GM18858 (cell line): Measurements from ENCODE around the gene OOSP4B.
"Not testable (repeated sequence)": the region's sequence is repeated elsewhere in the genome, so short reads cannot be mapped to it uniquely, and the experiment has no call there.

Source experiments
- ATAC-seq: cut with Tn5 transposase; IDR thresholded peaks from one replicate; pipeline ENCODE4 v1.9.1; 2021; ENCODE audit not compliant: unreplicated experiment

Gene OOSP4B

DNA sequence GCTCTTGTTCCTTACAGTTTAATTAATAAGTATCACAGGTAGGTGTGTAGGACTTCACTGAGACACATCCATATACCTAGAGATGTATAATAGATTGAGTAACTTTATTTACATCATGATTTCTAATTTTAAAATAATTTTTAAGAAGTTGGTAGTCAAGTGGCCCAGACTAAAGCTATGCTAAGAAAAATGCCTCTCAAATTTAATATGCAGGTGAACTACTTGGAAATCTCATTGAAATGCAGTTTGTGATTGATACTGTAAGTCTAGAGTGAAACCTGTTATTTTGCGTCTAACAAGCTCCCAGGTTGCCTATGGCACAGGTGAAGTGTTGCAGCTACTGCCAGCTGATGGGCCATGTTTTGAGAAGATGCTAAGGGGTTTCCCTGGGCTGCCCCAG, at the start of gene OOSP4B:
TSS of gene OOSP4B (plus strand) at position 301 of the 400 bp plus-strand sequence.
- ATAC-seq = no peak

DNA sequence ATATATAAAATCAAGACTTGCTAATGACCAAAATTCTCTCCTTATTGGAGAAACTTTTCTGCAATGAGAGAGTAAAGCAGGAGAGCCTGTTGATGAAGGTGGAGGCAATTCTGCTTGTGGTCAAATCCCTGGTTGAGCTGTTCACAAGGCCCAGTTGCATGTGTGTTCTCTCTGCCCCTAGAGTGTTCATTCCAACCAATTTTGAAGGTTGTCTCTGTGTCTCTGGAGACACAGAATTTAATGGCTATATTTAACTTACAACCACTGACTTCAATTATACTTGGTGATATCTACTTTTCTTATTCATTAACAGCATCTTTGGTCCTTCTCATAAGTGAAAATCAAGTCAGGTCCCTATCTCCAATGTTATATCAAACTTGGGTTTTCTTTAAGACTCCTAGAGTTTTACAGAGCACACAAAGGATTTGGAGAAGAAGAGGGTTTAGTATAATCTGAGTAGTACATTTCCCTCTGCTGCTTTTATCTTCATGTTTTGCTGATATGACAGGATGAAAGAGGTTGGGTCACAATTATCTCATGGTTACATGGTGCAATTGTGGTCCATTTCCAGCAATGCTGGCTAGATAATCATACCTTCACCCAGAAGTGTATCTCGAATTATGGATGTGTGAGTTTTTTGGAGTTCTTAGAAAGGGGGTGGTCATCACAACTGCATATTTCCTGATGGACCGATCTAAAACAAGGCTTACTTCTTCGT, 49.1 kb upstream of the OOSP4B start:
- no peak for ATAC-seq

DNA sequence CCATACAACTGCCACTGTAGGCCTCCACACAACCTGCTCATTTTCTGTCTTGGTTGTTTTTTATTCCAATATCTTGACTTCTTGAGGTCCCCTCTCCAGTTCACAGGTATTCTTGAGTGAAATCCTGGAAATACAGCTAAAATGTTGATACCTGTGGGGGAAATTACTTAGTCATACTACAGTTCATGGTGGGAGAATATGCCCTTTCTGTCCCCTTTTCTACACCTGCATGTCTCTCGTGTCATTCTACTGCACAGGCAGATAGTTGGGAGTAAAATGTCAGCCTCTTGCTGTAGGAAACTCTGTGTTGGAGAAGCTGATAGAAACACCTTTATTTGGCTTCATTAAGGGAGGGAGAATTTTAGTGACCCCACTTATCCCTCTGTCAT, 48.6 kb upstream of the OOSP4B start:
- no peak for ATAC-seq

DNA sequence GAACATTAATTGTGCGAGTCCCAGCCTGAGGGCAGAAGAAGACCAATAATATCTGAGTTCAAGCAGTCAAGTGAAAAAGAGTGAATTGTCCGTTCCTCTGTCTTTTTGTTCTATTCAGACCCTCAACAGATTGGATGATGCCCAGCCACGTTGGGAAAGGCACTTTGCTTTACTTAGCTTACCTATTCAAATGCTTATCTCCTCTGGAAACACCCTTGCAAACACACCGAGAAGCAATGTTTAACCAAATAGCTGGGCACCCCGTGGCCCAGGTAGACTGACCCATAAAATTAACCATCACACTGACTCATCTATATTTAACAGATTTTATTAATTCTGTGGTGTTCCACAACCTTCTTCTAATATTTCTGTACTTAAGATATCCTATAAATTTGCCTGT, 43.9 kb upstream of the OOSP4B start:
- no peak for ATAC-seq

DNA sequence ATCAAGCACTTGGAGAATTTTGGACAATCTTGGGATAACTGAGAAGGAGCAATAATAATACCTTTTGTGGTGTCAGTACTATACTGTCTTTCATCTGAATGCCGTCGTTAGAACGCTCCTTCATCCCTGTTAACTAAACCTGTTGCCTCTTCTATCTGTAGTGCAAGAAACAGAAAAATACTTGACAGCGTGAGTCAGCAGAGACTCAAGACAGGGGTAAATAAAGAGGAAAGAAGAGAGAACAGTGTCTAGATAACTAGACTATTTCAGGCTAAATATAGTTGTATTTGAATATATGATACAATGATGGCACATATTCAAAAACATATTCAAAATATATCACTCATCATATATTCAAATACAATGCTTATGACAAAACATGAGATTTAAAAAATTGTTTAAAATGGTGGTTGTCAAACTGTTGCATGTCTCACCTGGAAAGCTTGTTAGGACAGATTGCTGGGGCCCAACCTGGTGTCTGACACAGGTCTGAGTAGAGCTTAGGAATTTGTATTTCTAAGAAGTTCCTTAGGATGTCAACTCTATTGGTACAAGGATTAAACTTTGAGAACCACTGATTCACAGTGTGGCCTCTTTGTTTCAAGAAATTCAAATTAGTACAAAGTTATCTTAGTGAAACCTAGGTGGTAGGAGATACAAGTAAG, 35.7 kb upstream of the OOSP4B start:
- ATAC-seq = no peak

DNA sequence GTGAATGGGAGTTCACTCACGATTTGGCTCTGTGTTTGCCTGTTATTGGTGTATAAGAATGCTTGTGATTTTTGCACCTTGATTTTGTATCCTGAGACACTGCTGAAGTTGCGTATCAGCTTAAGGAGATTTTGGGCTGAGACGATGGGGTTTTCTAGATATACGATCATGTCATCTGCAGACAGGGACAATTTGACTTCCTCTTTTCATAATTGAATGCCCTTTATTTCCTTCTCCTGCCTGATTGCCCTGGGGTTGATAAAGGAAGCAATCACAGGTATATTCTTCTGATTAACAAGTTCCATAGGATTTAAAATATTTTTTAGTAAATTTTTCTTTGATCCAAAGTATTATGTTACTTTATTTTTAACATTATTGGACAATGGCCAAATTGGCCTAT, 34.9 kb upstream of the OOSP4B start:
- not testable (repeated sequence) for ATAC-seq

DNA sequence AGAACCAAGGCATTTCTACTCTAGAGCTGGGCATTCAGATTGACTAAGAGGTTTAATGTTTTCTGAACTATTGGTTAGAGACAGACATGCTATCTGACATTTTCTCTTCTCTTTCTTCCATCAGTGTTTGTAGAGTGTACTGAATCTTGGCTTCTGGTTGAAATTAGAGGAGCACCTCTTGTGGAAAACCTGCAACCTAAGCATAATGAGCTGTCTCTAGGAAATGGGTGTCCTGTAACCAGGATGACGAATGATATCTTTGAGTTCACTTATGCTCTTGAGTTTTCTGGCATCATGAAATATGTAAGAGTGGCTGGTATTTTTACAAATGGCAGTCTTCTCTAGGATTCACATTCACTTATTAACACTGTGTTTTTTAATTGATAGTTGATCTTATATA, 33.8 kb upstream of the OOSP4B start:
- no peak for ATAC-seq

DNA sequence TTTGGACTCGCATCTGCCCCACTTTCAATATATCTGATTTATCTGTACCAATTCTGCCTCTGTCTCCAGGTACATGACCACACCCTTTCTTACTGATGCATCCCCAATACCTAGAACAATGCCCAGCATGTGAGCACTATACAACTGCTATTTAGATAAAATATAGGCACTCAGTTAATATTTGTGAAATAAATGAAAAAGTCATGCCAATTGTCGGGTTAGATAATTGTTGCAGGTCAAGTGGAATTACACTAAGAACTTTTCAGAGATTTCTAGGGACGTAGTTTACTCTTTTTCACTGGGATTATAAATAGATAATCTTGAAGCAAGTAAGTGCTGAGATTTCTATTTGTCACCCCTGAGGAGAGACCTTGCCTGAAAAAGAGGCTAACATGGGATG, 32.6 kb upstream of the OOSP4B start:
- ATAC-seq = no peak

DNA sequence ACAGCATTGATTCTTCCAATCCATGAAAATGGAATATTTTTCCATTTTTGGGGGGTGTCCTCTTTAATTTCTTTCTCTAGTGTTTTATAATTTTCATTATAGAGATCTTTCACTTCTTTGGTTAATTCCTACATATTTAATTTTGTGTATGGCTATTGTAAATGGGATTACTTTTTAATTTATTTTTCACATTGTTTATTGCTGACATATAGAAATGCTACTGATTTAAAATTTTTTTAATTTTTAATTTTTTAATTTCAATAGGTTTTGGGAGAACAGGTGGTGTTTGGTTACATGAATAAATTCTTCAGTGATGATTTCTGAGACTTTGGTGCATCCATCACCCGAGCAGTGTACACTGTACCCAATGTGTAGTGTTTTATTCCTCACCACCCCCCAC, 26.6 kb upstream of the OOSP4B start:
- no peak for ATAC-seq

DNA sequence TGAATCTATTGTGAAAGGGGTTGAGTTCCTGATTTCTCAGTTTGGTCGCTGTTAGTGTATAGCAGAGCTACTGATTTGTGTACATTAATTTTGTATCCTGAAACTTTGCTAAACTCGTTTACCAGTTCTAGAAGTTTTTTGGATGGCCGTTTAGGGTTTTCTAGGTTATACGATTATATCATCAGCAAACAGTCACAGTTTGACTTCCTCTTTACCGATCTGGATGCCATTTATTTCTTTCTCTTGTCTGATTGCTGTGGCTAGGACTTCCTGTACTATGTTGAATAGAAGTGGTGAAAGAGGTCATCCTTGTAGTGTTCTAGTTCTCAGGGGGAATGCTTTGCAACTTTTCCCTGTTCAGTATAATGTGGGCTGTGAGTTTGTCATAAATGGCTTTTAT, 24.6 kb upstream of the OOSP4B start:
- no peak for ATAC-seq

DNA sequence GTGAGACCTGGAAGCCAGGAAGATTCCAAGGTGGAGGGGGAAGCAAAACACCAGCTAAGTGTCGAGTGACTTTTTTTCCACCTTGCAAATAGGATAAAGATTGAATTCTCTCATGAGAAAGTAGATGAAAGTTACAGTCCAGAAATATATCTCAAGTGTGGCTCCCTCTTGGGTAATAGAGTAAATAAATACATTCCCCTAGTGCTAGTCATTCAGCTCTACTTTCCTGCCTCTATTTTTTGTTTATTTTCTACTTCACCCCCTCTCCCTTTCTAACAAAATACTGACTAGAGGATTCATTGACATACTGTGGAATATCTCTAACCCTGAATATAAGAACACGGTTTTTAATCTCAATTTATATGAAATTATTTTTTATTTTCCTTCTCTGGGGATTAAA, 19.2 kb upstream of the OOSP4B start:
- ATAC-seq = no peak

DNA sequence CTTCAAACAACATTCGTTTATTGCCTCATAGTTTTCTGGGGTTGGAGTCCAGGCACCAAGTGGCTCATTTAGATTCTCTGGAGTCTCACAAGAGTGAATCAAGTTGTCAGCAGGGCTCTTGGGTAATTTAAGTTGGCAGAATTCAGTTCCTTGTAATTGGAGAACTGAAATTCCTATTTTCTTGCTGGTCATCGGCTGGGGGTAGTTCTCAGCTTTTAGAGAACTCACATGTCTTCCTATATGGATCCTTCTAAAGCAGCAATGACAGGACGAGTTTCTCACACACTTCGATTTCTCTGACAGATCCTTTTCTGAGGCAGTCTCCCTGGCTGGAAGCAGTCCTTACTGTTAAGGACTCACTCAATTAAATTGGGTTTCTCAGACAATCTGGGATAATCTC, 17.3 kb upstream of the OOSP4B start:
- ATAC-seq = no peak

DNA sequence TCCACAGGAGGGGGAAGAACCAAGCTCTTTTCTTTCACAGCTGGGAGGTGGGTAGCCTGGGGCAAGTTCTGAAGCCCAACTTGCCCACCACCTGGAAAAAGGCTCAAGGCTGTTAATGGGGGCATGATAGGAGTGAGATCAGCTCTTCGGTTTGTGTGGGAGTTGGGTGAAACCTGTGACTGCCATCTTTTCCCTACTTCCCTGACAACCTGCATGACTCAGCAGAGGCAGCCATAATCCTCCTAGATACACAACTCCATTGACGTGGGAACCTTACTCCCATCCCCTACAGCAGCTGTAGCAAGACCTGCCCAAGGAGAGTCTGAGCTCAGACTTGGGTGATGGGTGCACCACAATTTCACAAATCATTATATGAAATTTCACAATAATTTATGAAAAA, 13.3 kb upstream of the OOSP4B start:
- ATAC-seq = no peak

DNA sequence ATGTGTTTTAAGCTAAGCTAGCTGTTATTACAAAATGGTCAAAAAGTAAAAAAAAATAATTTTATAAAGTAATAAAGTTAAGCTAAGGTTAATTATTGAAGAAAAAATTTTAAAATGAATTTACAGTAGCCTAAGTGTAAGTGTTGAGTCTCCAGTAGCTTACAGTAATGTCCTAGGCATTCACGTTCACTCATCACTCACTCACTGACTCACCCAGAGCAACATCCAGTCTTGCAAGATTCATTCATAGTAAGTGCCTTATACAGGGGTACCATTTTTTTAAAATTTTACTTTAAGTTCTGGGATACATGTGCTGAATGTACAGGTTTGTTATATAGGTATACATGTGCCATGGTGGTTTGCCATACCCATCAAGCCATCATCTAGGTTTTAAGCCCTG, 11.6 kb upstream of the OOSP4B start:
- no peak for ATAC-seq

DNA sequence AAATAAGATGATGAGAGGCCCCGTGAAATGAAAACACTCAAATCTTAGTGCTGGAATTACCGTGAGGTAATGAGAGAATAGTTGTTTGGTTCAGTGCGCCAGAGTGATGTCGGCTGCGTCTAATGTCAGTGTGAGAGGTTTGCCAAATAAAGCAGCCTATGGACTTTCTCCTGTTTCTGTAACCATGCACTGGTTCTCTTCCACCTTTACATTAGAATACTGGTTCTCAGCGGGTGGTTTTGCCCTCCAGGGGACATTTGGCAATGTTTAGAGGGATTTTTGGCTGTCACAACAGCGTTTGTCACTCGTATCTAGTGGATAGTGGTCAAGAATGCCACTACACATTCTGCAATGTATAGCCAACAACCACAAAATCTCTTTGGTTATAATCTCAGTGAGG, 1.1 kb downstream of the OOSP4B start:
- no peak for ATAC-seq

DNA sequence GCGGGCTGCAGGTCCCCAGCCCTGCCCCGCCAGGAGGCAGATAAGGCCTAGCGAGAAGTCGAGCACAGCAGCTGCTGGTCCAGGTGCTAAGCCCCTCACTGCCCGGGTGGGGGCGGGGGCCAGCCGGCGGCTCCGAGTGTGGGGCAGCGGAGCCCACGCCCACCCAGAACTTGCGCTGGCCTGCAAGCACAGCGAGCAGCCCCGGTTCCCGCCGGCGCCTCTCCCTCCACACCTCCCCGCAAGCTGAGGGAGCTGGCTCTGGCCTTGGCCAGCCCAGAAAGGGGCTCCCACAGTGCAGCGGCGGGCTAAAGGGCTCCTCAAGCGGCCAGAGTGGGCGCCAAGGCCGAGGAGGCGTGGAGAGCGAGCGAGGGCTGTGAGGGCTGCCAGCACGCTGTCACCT, 3.4 kb downstream of the OOSP4B start:
- not testable (repeated sequence) for ATAC-seq

DNA sequence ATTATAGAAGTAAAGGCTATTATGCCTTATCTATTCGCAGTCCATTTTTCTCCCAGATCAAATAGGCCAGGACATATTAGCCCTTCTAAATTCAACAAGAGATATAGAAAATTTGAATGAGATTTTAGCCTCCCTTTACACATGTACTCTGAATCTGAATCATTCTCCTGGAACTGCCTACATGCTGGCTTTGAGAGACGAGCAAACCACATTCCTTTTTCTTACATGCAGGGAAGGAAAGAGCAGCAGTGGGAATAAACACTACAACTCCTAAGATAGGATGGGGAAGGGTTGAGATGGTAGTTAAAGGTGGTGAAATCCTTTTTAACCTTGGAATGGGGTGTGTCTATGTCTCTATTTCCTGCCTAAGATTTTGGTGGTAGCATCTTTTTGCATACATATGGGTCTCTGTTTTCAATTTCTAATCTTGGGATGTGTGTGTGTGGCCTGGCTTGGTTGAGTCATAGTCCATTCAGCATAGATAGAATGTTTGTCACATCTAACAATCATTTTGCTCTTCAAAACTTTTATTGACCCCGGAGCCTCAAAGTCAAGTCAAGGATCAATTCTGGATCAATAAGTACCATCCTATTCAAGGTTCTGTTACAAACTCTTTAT, 12.1 kb downstream of the OOSP4B start:
- no peak for ATAC-seq

DNA sequence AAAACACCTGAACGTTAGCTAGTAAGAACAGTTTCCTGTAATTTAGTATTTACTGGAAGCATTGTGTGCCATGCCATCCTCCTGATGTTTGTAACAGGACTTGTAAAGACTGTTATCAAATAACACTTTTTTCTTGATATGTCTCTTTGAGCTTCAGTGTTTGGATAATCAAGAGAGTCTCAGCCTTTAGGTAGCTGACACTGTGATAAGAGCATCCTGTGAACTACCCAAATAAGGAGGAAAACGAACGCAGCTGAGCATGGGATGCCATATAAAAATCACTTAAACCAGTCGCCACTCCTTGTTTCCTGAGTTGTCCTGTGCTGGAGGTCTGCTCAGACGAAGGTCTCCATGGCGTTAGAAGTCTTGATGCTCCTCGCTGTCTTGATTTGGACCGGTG, 23.1 kb downstream of the OOSP4B start, which contains the start of gene OOSP2:
TSS of gene OOSP2 (plus strand) at position 301 of the 400 bp plus-strand sequence. CDS start at position 352, 51 bp downstream.
- no peak for ATAC-seq

DNA sequence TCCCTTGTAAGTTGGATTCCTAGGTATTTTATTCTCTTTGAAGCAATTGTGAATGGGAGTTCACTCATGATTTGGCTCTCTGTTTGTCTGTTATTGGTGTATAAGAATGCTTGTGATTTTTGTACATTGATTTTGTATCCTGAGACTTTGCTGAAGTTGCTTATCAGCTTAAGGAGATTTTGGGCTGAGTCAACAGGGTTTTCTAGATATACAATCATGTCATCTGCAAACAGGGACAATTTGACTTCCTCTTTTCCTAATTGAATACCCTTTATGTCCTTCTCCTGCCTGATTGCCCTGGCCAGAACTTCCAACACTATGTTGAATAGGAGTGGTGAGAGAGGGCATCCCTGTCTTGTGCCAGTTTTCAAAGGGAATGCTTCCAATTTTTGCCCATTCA, 33.4 kb downstream of the OOSP4B start:
- ATAC-seq = not testable (repeated sequence)

DNA sequence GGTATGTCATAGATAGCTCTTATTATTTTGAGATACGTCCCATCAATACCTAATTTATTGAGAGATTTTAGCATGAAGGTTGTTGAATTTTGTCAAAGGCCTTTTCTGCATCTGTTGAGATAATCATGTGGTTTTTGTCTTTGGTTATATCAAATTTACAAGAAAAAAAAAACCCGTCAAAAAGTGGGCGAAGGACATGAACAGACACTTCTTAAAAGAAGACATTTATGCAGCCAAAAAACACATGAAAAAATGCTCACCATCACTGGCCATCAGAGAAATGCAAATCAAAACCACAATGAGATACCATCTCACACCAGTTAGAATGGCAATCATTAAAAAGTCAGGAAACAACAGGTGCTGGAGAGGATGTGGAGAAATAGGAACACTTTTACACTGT, 33.9 kb downstream of the OOSP4B start:
- not testable (repeated sequence) for ATAC-seq

DNA sequence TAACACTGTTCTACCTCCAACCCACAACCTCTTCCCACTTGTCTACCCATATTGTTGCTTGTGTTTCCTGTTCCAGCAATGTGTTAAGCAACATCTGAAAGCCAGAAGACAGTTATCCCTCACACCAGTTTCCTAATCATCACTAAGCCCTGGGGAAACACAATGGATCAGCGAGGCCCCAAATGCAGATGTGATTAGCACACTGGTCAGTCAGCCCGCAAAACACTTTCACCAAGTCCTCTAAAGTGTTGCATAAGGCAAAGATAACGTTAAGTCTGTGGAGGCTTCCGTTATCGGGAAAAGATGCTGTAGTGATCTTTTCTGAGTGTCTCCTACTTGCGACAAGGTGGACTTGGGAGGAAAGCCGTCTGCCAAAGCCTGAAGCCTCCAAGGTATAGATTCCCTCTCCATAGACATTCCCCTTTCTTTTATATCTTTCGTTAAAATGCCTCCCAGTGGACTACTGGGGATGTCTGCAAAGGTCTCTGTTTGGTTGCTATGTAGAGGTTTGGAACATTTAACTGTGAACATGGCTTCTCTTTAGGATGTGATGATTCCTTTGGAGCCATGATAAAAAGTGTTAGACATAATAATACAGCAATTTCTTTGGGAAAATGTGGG, 39.5 kb downstream of the OOSP4B start, which contains the start of gene MS4A3:
TSS of gene MS4A3 (plus strand) at position 317 of the 621 bp plus-strand sequence. CDS start 4,496 bp downstream, outside the sequence.
- ATAC-seq = no peak

DNA sequence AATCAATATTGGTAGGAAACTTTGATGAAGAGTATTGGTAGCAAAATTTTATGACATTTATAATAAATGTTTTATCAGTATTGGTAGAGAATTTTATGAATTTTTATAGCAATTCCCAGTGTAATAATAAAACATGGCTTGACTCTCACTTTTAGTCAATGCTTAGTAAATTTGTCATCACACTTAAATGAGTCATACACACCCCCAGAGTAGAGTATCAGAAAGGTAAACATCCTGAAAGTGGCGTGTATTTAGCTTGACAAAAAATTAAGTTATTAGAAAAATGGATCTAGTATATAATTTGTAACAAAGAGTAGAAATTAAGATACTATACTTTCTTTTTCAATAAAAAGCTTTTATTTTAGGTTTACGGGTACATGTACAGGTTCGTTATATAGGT, 42.1 kb downstream of the OOSP4B start:
- no peak for ATAC-seq
